ENCODE measurements around the gene AUTS2. TPM values are rescaled to one million over a fixed set of nuclear protein-coding genes. Genes with fewer than 3 reads are reported as not detected.
A peak's percentile ranks its signal among the peaks of the same experiment; 100 is the strongest.

The AUTS2 gene
- total and polyA plus RNA-seq, 10 of the 15 experiments (the other 5 are each of a cell fraction or from before 2014, with no cell fraction given), result 6.4 to 55.6 (median 21.6) TPM

- FAIRE-seq, result no peak
- 93% methylated on average over 1 of the region's 1 CpG for WGBS (ENCODE audit: insufficient coverage, insufficient replicate concordance, low lambda C conversion rate, missing lambda C conversion rate)
- SMC1A ChIA-PET (ENCODE audit: uncharacterized antibody, unreplicated experiment), result interaction anchor here (1.0 to 1.5 kb wide), 5 partner anchors 10 to 54 kb away, joined by 3 to 6 read pairs (median 4); no protein-coding TSS in a partner anchor
- no TSS peak for BruUV-seq (replicated peaks)
- H3K9me3 ChIP-seq (replicated peaks; ENCODE audit: control insufficient read depth, insufficient read depth, low read length), result no peaks in the 10 kb centered on the region
- no peaks in the 10 kb centered on the region for H3K27me3 ChIP-seq (replicated peaks in 1 of 2; ENCODE audit: control insufficient read depth in 2 of 2, insufficient read depth in 2 of 2, low read length in 1 of 2)
- H3K4me3 ChIP-seq, result no peak overlapping the region
- CTCF ChIA-PET, result no interaction called here
- RAD21 ChIA-PET (ENCODE audit: unreplicated experiment), result interaction anchor here (1.2 kb wide), 1 partner anchor 13 kb away, joined by 4 read pairs; no protein-coding TSS in a partner anchor
- intact Hi-C loops (cut with micrococcal nuclease; ENCODE audit: unreplicated experiment), result no loop called here
- no peak overlapping the region for H3K4me2 ChIP-seq (ENCODE audit: control insufficient read depth, insufficient read depth)
- H4K20me1 ChIP-seq (ENCODE audit: control insufficient read depth, insufficient read depth), result no peaks in the 10 kb centered on the region
- TF ChIP-seq RUNX3 (IDR thresholded peaks at IDR 0.05; ENCODE audit: low read length), result peak; percentile 24; the same call in 1 of the 2 replicates
- no peak for TF ChIP-seq JUND (IDR thresholded peaks at IDR 0.05; ENCODE audit: low read depth, low read length)
- H3K79me2 ChIP-seq (ENCODE audit: control insufficient read depth, insufficient read depth, low read length), result peaks cover 64% of the 10 kb centered on the region
- peaks cover 1% of the 10 kb centered on the region; the same call in 1 of the 2 replicates for H3K4me1 ChIP-seq (ENCODE audit: control insufficient read depth, insufficient read depth, low read length)
- no peak for DNase-seq (ENCODE audit: low read depth, low spot score)
- POLR2A ChIA-PET, result interaction anchor here (0.6 to 1.3 kb wide), 4 partner anchors 11 to 1341 kb away, joined by 3 to 4 read pairs (median 4); no protein-coding TSS in a partner anchor
- H3K36me3 ChIP-seq (ENCODE audit: control insufficient read depth in 2 of 2, insufficient read depth in 2 of 2, low read length in 1 of 2), result 0 out of 4 replicates have a peak, but pooled peaks cover 0 to 3% of the 10 kb centered on the region in 2 experiments
- H3K9ac ChIP-seq (ENCODE audit: control insufficient read depth, insufficient read depth, low read length), result no peak overlapping the region
- H2AFZ ChIP-seq (ENCODE audit: control insufficient read depth, low read depth, low read length), result no peak overlapping the region
- ATAC-seq, result no peak
- in situ Hi-C loops (cut with MboI), result no loop called here
- no peak overlapping the region for H3K27ac ChIP-seq (ENCODE audit: control insufficient read depth, insufficient read depth)
Observed at GRCh38 chr7:70752794-70753241, 1154.5 kb downstream of the AUTS2 start.

GRCh38 chr7:70756789-70757188, 1158.5 kb downstream of the AUTS2 start:
- ChIA-PET RAD21 (ENCODE audit: unreplicated experiment) (interaction anchor here (1.0 kb wide), 1 partner anchor 34 kb away, joined by 3 read pairs; no protein-coding TSS in a partner anchor), CTCF (no interaction called here), POLR2A (no interaction called here), SMC1A (ENCODE audit: uncharacterized antibody, unreplicated experiment) (interaction anchor here (0.6 to 10.1 kb wide), 5 partner anchors 8 to 525 kb away, joined by 3 to 114 read pairs (median 20); no protein-coding TSS in a partner anchor)
- H3K27me3 ChIP-seq (replicated peaks in 1 of 2; ENCODE audit: control insufficient read depth in 2 of 2, insufficient read depth in 2 of 2, low read length in 1 of 2), result no peaks in the 10 kb centered on the region
- ATAC-seq (no peak), FAIRE-seq (peak; percentile 61), DNase-seq (ENCODE audit: low read depth, low spot score) (no peak)
- BruUV-seq (replicated peaks), result no TSS peak
- H3K4me1 ChIP-seq (ENCODE audit: control insufficient read depth, insufficient read depth, low read length), result peaks cover 28% of the 10 kb centered on the region
- H3K9ac ChIP-seq (ENCODE audit: control insufficient read depth, insufficient read depth, low read length), result no peak overlapping the region
- H3K27ac ChIP-seq (ENCODE audit: control insufficient read depth, insufficient read depth), result no peak overlapping the region
- in situ Hi-C loops (cut with MboI) (no loop called here), intact Hi-C loops (cut with micrococcal nuclease; ENCODE audit: unreplicated experiment) (no loop called here)
- H2AFZ ChIP-seq (ENCODE audit: control insufficient read depth, low read depth, low read length), result no peak overlapping the region
- TF ChIP-seq CREM (IDR thresholded peaks at IDR 0.05; ENCODE audit: low read depth) (no peak), MLLT1 (IDR thresholded peaks at IDR 0.05) (peak; percentile 91)
- no peak overlapping the region for H3K4me3 ChIP-seq
- H3K36me3 ChIP-seq (ENCODE audit: control insufficient read depth in 2 of 2, insufficient read depth in 2 of 2, low read length in 1 of 2), result 0 out of 4 replicates have a peak, but pooled peaks cover 2 to 7% of the 10 kb centered on the region in 2 experiments
- no peak overlapping the region for H3K4me2 ChIP-seq (ENCODE audit: control insufficient read depth, insufficient read depth)
- peaks cover 71% of the 10 kb centered on the region for H3K79me2 ChIP-seq (ENCODE audit: control insufficient read depth, insufficient read depth, low read length)
- H3K9me3 ChIP-seq (replicated peaks; ENCODE audit: control insufficient read depth, insufficient read depth, low read length), result no peaks in the 10 kb centered on the region
- WGBS (ENCODE audit: insufficient coverage, insufficient replicate concordance, low lambda C conversion rate, missing lambda C conversion rate), result 96% methylated on average over 8 of the region's 8 CpGs
- no peaks in the 10 kb centered on the region for H4K20me1 ChIP-seq (ENCODE audit: control insufficient read depth, insufficient read depth)

Data from GM12878 (cell line).